ENCODE data around the gene TBC1D9.
A peak's percentile ranks its signal among the peaks of the same experiment; 100 is the strongest.
"Not testable (repeated sequence)": the region's sequence is repeated elsewhere in the genome, so short reads cannot be mapped to it uniquely, and the experiment has no call there.

The TBC1D9 gene

GRCh38 chr4:140756319-140757231 lies at the start of gene TBC1D9:
Gene TBC1D9 (minus strand): TSS chr4:140756385. CDS start chr4:140756045, 340 bp downstream.
- DNase-seq (ENCODE audit: low spot score), result peak; percentile 67

GRCh38 chr4:140805293-140805692 lies 49.1 kb upstream of the TBC1D9 start:
- no peak for DNase-seq (ENCODE audit: low spot score)

GRCh38 chr4:140802591-140802990 lies 46.4 kb upstream of the TBC1D9 start:
- DNase-seq (ENCODE audit: low spot score), result no peak

DNA sequence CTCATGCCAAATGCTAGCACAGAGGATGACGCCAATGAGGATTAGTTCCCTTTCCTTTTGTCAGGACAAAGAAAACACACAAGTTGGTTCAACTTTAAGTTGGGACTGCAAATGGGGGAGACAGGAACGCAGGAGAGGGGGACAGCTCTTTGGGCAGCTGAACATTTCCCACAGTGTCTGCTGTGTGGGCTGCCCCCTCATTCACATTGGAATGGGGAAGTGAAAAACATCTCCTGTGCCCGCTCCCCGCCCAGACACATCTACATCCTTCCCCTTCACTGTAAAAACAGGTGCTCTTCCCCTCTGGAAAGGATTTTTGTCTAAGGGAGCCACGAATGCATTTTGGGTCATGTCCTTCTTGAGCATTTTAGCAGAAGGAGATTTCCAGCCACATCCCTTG lies 44.5 kb upstream of the TBC1D9 start:
- peak; percentile 55 for DNase-seq (ENCODE audit: low spot score)

DNA sequence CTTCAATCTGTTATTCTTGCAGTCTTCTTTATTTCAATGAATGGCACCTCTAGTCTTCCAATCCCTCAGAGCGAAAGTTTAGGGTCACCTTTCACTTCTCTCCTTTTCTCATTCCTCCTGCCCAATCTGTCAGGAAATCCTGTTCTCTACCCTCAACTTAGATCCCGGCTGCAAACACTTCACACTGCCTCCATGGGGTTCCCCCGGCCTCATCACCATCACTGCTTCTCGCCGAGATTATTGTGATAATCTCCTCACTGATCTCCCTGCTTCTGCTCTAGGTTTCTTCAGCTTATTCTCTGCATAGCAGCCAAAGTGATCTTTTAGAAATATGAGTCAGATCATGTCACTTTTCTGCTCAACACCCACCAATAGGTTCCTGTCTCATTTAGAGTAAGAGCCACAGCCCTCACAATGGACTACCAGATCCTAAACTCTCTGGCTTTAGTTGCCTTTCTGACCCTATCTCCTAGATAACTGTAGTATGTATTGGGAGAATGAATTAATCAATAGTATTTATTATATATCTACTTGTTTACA lies 43.6 kb upstream of the TBC1D9 start:
- DNase-seq (ENCODE audit: low spot score), result no peak

DNA sequence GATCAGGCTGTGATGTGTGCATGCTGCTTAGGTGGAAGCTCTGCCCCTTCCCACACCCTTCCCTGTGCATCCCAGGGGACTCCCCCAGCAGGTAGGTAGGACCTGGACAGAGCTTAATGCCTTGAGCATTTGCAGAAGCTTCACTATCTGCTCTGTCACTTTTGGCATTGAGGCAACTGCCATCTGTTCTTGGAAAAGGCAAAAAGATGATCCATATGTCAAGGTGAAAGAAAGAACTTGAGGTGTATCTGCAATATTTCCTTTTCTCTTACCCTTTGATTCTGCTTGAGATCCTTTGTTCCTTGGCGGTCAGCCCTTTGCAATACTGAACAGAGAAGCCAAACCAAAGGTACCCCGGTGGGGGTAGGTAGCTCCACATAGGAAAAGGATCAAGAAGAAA lies 37.1 kb upstream of the TBC1D9 start:
- no peak for DNase-seq (ENCODE audit: low spot score)

- peak; percentile 89 for DNase-seq (ENCODE audit: low spot score)
Measured at GRCh38 chr4:140790765-140791164, 34.6 kb upstream of the TBC1D9 start.

GRCh38 chr4:140790171-140790570 lies 34.0 kb upstream of the TBC1D9 start:
- DNase-seq (ENCODE audit: low spot score), result peak; percentile 57

DNA sequence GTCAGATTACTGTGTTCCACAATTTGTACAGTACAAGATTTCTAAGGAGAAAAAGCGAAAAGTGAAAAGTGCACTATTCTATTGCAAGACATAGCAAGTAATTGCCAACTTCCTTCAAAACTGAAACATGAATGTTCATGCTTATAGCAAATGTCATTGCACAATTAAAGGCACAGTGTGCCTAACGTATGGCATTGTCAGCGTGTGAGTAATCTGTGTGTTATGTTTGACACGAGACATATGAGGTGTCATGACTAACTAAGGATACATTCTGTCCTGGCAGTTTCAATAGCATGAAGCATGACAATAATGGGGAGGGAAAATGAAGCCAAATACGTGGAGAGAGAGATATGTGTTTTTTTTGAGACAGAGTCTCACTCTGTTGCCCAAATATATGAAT lies 33.6 kb upstream of the TBC1D9 start:
- peak; percentile 36 for DNase-seq (ENCODE audit: low spot score)

DNA sequence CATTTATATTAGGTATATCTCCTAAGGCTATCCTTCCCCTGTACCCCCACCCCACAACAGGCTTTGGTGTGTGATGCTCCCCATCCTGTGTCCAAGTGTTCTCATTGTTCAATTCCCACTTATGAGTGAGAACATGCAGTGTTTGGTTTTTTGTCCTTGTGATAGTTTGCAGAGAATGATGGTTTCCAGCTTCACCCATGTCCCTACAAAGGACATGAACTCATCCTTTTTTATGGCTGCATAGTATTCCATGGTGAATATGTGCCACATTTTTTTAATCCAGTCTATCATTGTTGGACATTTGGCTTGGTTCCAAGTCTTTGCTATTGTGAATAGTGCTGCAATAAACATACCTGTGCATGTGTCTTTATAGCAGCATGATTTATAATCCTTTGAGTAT lies 26.6 kb upstream of the TBC1D9 start:
- DNase-seq (ENCODE audit: low spot score), result not testable (repeated sequence)

DNA sequence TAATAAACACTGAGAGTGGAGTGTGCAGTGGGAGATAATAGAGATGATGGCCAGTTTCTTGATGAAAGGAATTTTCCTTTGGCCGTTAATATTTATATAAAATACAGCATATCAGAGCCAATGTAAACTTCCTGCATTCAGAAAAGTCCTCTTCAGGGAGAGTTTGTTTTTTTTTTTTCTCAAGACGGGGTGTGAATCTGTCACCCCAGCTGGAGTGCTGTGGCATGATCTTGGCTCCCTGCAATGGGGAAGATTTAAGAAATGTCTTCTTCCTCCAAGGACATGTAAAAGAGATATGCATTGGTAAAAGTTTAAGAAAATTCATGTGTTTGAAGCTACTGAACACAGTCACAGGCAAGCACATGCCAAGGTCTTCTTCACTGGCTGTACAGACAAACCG lies 25.4 kb upstream of the TBC1D9 start:
- no peak for DNase-seq (ENCODE audit: low spot score)

- DNase-seq (ENCODE audit: low spot score), result no peak
Measured at GRCh38 chr4:140777894-140778293, 21.7 kb upstream of the TBC1D9 start.

- DNase-seq (ENCODE audit: low spot score), result no peak
Measured at GRCh38 chr4:140777386-140777785, 21.2 kb upstream of the TBC1D9 start.

DNA sequence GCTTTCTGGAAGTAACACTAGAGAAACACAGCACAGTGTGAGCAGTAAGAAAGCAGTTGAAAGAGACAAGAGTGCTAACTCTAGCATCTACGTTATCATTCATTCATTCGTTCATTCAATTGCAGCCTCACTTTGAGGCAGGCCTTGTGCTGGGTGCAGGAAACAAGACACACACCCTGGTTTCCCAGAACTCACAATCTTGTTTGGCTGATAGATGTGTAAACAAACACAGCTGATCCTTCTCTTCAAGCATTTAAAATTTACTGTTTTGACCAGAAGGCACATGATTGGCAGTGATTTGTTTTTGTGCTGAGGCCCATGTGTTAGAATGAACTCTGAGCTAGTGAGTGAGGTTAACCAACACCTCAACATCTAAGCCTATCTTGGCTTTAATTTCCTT lies 20.4 kb upstream of the TBC1D9 start:
- no peak for DNase-seq (ENCODE audit: low spot score)

DNA sequence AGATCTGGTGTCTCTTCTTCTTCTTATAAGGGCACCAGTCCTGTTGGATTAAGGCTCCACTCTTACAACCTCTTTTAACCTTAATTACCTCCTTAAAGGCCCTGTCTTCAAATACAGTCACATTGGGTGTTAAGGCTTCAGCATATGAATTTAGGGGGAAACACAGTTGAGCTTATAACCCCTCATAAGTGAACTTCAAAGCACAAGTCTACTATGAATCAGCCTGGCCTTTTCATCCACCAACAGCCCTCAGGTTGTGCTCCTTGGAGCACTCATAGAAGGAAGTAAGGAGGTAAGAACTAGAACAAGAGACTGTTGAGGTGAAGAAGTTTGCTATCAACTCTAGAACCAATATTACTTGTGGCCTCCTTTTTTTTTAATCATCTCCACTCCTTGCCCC lies 18.8 kb upstream of the TBC1D9 start:
- no peak for DNase-seq (ENCODE audit: low spot score)

- DNase-seq (ENCODE audit: low spot score), result no peak
Measured at GRCh38 chr4:140774510-140774909, 18.3 kb upstream of the TBC1D9 start.

- no peak for DNase-seq (ENCODE audit: low spot score)
Measured at GRCh38 chr4:140769209-140769608, 13.0 kb upstream of the TBC1D9 start.

DNA sequence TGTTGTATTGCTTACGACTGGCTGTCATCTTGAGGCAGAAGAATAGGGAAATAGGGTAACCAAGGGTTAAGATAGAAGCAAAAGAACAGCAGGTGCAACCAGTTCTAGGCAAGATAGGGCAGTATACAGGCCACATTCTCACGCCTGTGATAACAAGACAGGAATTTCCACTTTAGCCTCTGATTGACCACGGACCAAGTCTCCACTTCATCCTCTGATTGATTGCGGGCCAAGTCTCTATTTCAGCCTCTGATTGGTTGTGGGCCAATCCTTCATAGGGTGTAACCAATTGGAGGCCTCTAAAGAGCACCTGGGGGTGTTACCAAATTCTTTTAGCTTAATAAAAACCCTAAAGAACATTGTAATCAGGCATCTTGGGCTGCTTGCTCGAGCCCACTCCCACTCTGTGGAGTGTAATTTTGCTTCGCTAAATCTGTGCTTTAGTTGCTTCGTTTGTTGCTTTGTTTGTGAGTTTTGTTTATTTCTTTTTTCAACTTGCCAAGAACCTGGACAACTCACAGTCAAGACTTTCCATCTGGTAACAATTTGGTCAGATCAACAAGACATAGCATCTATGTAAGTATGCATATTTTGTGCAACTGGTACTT lies 8.7 kb upstream of the TBC1D9 start:
- no peak for DNase-seq (ENCODE audit: low spot score)

- DNase-seq (ENCODE audit: low spot score), result no peak
Measured at GRCh38 chr4:140762202-140762601, 6.0 kb upstream of the TBC1D9 start.

- no peak for DNase-seq (ENCODE audit: low spot score)
Measured at GRCh38 chr4:140757232-140757630, 1.0 kb upstream of the TBC1D9 start.

- DNase-seq (ENCODE audit: low spot score), result no peak
Measured at GRCh38 chr4:140755774-140756318, 339 bp downstream of the TBC1D9 start.

DNA sequence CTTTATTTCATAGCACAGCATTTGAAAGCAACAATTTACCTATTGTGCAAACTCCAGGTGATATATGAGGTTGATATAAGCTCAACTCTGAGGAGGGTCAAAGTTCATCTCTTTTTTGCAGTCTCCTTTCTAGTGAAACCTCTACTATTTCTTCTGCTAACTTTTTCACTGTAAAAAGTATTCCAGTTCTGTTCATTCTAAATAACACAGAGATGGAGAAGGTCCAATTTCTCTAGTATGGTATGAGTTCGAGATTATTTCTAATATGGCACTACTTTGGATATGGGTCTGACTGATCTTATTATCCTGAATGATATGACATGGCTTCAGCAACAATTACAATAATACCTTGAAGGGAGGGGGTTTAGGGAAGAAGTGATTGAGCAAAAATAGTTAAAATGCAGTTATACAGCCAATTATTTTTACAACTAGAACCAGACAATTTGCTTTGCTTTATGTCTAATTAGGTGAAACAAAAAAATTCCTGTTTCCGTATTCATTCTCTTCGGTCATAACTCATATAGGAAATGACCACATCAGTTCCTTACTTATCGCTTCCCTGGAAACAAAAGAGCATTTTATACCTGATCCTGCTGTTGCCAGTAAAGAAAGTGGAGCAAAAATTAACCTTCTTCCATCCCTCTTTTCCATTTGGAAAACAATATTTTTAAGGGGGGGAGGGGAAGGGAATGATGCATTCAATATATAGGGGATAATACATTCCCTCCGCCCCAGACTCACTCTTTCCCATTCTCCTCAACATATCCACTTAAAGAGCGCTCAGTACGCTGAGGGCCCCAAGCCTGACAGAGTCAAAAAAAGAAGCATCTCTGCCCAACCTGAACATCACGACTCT lies 1.0 kb downstream of the TBC1D9 start:
- no peak for DNase-seq (ENCODE audit: low spot score)
